GM21390 (cell line): ENCODE measurements around the gene SVOP.

Source experiments
- ATAC-seq: cut with Tn5 transposase; IDR thresholded peaks from one replicate; pipeline ENCODE4 v1.9.1; 2021; ENCODE audit not compliant: unreplicated experiment

The SVOP gene

DNA sequence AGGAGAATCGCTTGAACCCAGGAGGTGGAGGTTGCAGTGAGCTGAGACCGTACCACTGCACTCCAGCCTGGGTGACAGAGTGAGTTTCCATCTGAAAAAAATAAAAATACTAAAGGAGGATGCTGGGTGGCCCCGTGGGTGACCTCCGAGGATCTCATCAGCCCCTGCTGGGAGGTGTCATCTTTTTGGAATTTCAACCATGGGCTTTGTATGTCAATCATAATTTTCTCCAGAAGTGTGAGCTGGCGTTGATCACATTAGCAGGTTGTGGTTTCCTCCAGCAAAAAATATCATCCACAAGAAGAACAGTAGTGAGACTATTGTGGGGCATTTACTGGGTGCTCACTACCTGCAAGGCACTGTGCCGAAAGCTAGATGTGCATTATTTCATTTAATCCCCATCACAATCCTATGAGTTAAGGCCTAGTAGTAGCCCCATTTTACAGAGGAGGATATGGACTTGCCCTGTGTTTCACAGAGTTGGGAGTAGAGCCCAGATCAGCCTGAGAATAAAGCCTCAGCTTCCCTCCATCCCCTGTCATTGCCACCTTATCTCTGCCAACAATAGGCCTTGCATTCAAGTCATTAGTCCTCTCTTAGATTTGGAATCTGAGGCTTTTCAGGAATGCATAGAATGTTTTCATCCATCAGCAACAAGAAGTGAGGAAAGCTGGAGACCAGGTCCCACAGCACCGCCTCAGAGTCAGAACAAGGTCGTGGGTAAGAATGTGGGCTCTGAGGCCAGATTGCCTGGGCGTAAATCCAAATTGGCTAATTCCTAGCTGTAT is 39.8 kb downstream of the SVOP start:
- no peak for ATAC-seq

- no peak for ATAC-seq
These were observed 43.5 kb downstream of the SVOP start for GRCh38 chr12:108977360-108977759.

GRCh38 chr12:108975024-108975593 is 45.8 kb downstream of the SVOP start:
- no peak for ATAC-seq

DNA sequence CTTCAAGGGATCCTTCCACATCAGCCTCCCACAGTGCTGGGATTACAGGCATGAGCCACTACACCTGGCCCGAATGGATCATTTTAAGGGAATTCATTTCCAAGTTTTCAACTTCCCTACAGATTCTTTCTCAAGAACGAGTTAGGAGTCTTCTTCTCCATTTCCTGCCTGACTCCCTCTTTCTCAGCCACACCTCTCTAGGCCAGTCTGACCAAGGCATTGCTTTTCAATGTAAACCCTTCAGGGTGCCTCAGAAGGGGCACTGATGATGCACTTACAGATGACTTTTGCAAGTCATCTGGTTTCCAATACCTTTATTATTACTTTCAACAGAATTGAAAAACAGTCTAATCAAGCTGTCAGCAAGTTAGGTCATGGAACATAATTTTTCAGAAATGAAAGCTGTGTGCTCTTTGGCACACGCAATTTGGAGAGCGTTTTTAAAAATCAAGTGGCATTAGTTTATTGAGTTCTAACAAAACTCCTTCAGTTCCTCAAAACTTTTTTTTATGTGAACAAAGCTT is 47.2 kb downstream of the SVOP start:
- no peak for ATAC-seq

DNA sequence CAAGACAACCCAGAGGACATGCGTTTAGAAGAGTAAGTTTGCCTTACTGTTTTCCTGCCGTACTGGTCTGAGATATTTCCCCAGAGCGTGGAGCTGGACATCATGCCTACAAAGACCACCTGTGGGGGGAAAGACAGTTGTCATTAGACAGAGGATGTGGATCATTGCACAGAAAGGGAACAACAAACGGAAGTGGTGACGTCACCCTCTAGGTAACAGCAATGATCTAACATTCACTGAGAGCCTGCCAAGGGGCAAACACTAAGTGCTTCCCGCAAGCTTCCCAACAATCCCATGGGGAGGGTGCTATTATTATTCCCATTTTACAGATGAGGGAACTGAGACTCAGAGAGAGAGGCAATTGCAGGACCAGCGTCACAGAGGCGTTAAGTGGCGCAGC is 48.5 kb downstream of the SVOP start:
- no peak for ATAC-seq

DNA sequence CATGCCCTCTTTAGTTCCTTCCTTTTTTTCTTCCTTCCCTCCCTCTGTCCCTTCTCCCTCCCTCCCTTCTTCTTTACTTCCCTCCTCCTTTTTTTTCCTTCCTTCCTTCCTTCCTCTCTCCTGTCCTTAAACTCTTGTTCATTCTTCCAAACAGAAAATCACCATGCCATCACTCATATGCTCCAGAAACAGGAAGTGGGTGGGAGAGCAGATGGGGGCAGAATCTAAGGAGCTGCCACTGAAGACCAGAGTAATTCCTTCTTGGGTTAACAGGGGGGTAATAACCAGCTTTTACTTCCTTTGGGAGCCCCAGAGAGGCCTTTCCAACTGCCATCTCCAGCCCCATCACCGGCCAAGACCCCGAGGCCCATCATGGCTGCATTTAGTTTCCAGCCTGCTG is 51.2 kb downstream of the SVOP start:
- no peak for ATAC-seq

GRCh38 chr12:108967869-108968540 is 52.9 kb downstream of the SVOP start:
- ATAC-seq: no peak

DNA sequence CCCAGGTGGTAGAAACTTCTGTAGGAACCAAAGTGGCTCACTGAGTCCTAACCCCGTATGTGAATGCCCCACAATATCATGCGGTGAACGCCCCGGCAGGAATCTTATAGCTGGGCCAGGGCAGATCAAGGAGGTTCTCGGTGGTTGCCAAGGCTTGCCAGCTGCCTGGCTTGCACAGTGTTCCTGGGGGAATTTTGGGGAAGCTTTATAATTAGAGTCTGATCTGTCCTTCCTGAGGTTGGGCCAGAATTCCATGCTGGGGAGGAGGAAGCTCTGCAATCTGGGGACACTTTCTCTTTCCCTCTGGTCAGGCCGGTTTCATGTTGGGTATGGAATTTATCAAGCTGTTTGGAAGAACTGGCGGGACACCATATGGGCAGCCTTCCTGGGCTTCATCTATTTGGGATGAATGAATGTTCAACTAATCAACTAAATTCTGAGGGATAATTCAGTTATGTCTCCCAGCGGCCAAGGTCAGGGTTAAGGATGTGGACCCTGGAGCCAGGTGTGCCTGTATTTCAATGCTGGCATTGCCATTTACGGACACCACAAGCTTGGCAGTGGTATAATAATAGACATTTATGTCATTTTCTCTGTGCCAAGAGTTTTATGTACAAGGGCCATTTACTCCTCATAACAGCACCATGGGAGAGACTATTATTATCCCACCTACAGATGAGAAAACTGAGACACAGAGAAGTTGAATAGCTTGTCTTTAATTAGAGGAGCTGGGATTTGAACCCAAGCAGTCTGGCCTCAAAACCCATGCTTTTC is 54.3 kb downstream of the SVOP start:
- ATAC-seq: no peak

DNA sequence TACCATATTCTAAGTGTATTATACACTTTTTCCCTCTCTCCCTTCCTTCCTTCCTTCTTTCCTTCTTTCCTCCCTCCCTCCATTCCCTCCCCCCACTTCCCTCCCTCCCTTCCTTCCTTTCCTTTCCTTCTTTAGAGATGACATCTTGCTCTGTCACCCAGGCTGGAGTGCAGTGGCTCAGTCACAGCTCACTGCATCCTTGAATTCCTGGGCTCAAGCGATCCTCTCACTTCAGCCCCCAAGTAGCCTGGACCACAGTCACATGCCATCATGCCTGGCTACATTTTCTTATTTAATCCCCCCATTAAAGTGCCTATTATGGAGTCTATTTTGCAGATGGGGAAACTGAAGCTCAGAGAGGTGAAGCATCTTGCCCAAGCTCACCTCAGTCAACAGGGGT is 55.0 kb downstream of the SVOP start:
- no peak for ATAC-seq

DNA sequence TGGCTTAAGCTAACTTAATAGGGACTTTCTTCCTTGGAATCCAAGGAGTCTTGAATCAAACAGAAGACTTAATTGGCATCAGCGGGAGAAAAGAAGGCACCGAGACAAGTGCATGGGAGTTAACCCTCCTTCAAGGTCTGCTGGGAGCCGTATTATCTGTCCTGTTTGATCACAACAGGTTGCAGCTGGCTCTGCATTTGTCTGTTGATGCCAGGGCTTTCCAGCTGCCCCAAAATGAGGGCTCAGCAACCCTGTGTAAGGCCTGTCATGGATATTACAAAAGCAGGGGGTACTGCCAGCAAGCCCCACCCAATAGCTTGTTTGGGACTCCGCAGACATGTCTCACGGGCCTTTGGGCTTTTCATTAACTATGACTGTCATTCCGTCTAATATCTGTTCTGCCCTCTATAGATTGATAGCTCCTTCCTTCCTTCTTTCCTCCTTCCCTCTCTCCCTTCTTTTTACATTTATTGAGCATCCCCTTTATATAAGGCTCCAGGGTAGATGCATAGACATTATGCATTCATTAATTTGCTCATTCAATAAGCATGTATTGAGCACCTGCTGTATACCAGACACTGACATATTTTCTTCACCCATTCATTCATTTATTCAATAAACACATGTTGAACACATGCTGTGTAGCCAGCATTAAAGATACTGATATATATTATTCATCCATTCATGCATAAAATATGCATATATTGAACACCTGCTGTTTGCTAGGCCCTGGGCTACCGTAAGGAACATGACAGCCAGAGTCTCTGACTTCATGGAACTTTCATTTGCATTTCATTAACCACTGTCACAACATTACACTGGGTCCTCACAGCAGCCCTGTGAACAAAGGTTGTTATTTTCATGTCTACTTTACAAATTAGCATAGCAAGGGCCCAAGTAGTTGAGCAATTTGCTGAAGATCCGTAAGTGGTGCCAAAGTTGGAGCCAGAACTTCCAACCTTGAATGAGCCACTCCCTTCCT is 56.2 kb downstream of the SVOP start:
- ATAC-seq: no peak

DNA sequence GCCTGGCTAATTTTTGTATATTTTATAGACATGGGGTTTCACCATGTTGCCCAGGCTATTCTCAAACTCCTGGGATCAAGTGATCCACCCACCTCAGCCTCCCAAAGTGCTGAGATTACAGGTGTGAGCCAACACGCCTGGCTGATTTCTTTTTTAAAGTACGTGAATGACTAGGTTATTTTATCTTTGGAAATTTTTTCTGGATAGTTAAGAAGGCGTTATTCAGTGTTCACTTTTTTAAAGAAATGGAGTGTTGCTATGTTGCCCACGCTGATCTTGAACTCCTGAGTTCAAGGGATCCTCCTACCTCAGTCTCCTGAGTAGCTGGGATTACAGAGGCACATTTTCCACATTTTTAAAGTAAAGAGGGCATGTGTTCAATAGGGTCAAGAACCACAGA is 58.6 kb downstream of the SVOP start:
- ATAC-seq: no peak

- no peak for ATAC-seq
These were observed 60.9 kb downstream of the SVOP start for GRCh38 chr12:108959748-108960655.

DNA sequence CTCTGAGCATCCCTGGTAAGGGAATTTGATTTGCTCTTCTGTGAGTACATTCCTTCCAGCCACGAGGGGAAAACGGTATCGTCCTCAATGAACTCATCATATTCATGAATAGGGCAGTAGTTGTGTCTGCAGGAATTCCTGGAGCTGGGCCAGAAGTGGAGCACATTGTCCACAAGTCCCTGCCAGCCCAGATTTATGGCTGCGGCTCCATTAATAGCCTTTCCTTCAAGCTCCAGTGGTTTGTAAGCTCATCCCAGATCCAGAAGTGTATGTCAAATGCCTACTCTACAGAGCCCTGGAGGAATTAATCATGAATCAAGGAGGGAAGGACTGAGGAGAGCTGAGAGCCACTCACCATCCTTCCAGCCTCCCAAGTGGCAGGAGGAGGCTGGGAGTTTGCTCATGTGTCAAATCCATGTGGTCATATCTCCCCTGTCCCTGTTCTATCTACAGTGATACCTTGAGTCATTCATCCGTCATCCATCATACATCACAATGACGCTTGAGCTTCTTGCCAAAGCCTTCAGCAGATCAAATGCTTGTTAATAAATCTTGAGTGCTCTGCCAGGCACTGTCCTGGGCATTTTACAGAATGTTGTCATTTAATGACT is 65.5 kb downstream of the SVOP start:
- ATAC-seq: no peak

DNA sequence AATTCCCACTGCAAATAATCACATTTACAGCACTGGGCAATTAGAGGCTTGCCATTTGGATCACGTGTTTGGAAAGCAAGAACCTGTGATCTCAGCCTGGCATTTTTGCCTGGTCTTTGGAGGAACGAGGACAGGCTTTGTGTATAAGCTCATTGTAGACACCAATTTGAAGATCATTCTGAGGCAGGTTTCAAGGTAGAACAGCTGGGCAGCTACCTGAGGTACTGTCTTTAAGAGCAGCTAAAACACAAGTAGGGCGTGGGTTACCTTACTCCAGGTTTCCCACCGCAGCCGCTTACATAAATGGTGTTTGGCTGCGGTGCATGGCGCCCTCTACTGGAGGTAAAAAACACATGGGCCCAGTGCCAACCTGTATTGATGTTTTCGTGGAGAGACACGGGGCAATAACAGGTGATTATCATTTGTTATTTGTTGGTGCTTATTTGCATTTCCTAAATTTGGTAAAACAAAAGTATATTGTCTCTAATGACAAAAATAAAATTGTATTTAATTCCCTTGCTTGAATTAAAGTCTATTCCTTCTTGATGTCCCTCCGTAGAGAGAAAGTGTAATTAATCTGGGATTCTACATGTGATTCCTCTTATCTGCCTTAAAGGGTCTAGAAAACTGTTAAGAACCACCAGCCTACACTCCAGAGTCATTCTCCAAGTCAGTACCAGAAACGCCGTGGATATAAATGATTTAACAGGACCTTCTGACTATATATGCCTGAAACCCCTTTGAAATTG is 69.7 kb downstream of the SVOP start:
- ATAC-seq: no peak

- ATAC-seq: no peak
These were observed 70.9 kb downstream of the SVOP start for GRCh38 chr12:108949976-108950375.

DNA sequence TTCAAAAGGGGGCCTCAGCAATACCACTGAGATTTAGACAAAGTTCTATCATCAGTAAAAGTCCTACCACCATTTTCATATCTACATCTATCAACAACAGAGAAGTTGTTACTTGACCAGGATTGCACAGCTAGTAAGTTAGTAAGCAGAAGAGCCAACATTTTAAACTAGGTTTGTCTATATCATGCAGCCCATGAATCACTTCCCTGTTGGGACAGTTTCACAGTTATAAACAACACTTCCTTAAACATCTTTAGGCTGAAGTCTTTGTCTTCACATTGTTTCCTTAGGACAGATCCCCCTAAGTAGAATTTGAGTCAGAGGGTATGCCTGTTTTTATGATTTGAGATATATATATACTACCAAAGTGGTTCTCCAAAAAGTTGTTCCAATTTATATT is 72.5 kb downstream of the SVOP start:
- ATAC-seq: no peak

DNA sequence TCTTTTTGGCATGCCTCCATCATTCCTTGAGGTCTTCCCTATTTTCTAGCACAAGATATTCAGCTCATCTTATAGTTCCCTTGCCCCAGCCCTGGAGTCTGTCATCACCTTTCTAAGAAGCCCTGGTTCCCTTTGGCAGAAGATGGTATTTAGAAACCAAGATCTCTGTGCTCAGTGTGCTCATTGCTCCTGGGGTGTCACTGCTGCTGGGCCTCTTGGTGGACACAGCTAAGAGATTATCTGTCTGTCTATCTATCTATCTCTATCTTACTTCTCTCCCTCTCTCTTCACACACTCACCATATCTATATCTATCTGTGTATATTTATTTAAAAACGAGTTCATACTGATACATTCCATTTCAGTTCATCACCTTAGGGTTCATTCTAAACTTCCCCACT is 73.8 kb downstream of the SVOP start:
- no peak for ATAC-seq

- ATAC-seq: no peak
These were observed 80.7 kb downstream of the SVOP start for GRCh38 chr12:108940138-108940537.
